ENCODE results near the gene LRRC37B. TPM values are rescaled to one million over a fixed set of nuclear protein-coding genes. Genes with fewer than 3 reads are reported as not detected.
A peak's percentile ranks its signal among the peaks of the same experiment; 100 is the strongest.
"Not testable (repeated sequence)": the region's sequence is repeated elsewhere in the genome, so short reads cannot be mapped to it uniquely, and the experiment has no call there.

LRRC37B gene
- total and polyA plus RNA-seq, 8 donors, result 3.2 to 132 (median 16.3) TPM

- Histone ChIP-seq H3K36me3 (no peaks in the 10 kb centered on the region), H3K9me3 (no peaks in the 10 kb centered on the region), H3K27me3 (no peaks in the 10 kb centered on the region), H3K4me1 (peaks cover 23 to 39% (median 27%) of the 10 kb centered on the region in 4 donors), H3K27ac (no peak overlapping the region), H3K4me3 (no peak overlapping the region)
- TF ChIP-seq POLR2AphosphoS5 (IDR thresholded peaks at IDR 0.05), result no peak
- no peak for TF ChIP-seq CTCF (IDR thresholded peaks at IDR 0.05)
- TF ChIP-seq POLR2A (IDR thresholded peaks at IDR 0.05), result no peak
- no peak for TF ChIP-seq EP300 (IDR thresholded peaks at IDR 0.05)
- intact Hi-C loops (cut with DNase I; ENCODE audit: low total_unique reads), result no loop called here
- WGBS, 5 donors, result 61 to 79% (median 76%) methylated on average over 2 of the region's 2 CpGs
- no peak for DNase-seq
Measured at GRCh38 chr17:32099686-32100085, 92.5 kb downstream of the LRRC37B start.

DNA sequence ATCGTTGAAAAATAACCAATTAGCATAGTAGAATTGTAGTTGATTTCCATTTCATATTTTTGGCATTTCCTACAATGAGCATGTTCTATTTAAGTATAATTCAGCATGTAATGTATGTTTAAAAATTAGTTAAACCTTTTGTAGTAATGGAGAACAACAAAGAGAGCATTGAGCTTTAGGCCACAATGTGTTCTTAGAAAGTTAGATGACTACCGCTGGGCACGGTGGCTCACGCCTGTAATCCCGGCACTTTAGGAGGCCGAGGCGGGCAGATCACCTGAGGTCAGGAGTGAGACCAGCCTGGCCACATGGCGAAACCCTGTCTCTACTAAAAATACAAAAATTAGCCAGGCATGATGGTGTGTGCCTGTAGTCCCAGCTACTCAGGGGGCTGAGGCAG lies 93.1 kb downstream of the LRRC37B start:
- WGBS, 5 donors, result 84 to 92% (median 86%) methylated on average over 8 of the region's 8 CpGs
- DNase-seq; H3K36me3 ChIP-seq; H3K27me3 ChIP-seq; H3K4me3 ChIP-seq; H3K9me3 ChIP-seq; intact Hi-C loops (cut with DNase I; ENCODE audit: low total_unique reads): not testable (repeated sequence)
- H3K4me1 ChIP-seq, result peaks cover 23 to 39% (median 27%) of the 10 kb centered on the region in 4 donors
- H3K27ac ChIP-seq, result peak overlapping the region in 3 of 5 donors; percentile 16 to 53 (median 44)

DNA sequence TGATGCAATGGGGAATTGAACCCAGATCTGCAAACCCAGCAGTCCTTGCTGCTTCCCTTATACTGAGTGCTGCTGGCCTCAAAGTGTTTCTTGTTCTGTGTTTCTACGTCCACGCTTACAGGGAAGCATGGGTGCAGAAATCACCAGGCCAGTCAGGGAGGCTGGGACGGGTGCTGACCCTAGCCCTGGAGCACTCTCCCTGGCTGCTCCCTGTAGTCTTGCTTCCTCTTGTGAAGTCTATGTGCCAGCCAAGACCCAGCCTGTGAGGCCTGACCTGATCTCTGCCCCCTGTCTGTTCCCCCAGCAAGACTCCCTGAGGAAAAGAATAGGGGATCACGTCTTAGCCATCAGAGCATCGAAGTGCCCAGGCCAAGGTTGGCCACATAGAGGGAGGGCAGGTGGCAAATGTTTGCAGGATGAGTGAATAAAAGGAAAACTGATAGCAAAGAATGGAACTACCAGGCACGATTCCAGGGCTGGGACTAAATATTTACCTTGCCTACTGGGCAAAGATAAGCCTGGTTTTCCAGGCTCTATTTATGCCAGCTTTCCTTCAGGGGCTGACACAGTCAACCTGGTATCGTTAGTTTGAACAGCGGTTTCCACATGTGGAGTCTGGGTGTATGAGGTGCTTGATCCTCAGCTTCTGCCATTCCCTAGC lies 93.9 kb downstream of the LRRC37B start:
- H3K36me3 ChIP-seq, result no peaks in the 10 kb centered on the region
- WGBS, 5 donors, result 25 to 53% (median 40%) methylated on average over 8 of the region's 8 CpGs
- no peaks in the 10 kb centered on the region for H3K9me3 ChIP-seq
- no peak for TF ChIP-seq POLR2A (IDR thresholded peaks at IDR 0.05)
- peak in 2 of 3 donors; percentile 60 to 83 for TF ChIP-seq POLR2AphosphoS5 (IDR thresholded peaks at IDR 0.05)
- H3K27ac ChIP-seq, result peak overlapping the region; percentile 25 to 70 (median 51)
- peak; percentile 80 to 87 for DNase-seq
- intact Hi-C loops (cut with DNase I; ENCODE audit: low total_unique reads), result no loop called here
- H3K27me3 ChIP-seq, result no peaks in the 10 kb centered on the region
- H3K4me3 ChIP-seq, result no peak overlapping the region
- H3K4me1 ChIP-seq, result peaks cover 23 to 39% (median 27%) of the 10 kb centered on the region in 4 donors

GRCh38 chr17:32102172-32102571 lies 95.0 kb downstream of the LRRC37B start:
- no peak for DNase-seq
- TF ChIP-seq EP300 (IDR thresholded peaks at IDR 0.05), result no peak
- no peak for TF ChIP-seq POLR2A (IDR thresholded peaks at IDR 0.05)
- no peak for TF ChIP-seq CTCF (IDR thresholded peaks at IDR 0.05)
- 85 to 93% (median 88%) methylated on average over 5 of the region's 5 CpGs for WGBS, 5 donors
- no peaks in the 10 kb centered on the region for H3K9me3 ChIP-seq
- no peaks in the 10 kb centered on the region for H3K36me3 ChIP-seq
- H3K27me3 ChIP-seq, result no peaks in the 10 kb centered on the region
- intact Hi-C loops (cut with DNase I; ENCODE audit: low total_unique reads), result no loop called here
- no peak overlapping the region for H3K4me3 ChIP-seq
- H3K4me1 ChIP-seq, result peaks cover 23 to 39% (median 27%) of the 10 kb centered on the region in 4 donors
- H3K27ac ChIP-seq, result no peak overlapping the region

- Histone ChIP-seq H3K27ac (no peak overlapping the region), H3K4me1 (peaks cover 23 to 39% (median 27%) of the 10 kb centered on the region in 4 donors), H3K4me3 (no peak overlapping the region), H3K36me3 (no peaks in the 10 kb centered on the region), H3K9me3 (no peaks in the 10 kb centered on the region), H3K27me3 (no peaks in the 10 kb centered on the region)
- WGBS, 5 donors, result 75 to 86% (median 78%) methylated on average over 5 of the region's 5 CpGs
- DNase-seq, result no peak
- intact Hi-C loops (cut with DNase I; ENCODE audit: low total_unique reads), result no loop called here
- no peak for TF ChIP-seq EP300 (IDR thresholded peaks at IDR 0.05)
- TF ChIP-seq POLR2AphosphoS5 (IDR thresholded peaks at IDR 0.05), result no peak
- TF ChIP-seq CTCF (IDR thresholded peaks at IDR 0.05), result no peak
- no peak for TF ChIP-seq POLR2A (IDR thresholded peaks at IDR 0.05)
Measured at GRCh38 chr17:32102646-32103186, 95.5 kb downstream of the LRRC37B start.

Small RNAs within 50 kb of the gene (small RNA-seq; reads per million reads assigned to genes)
- gene AC090616.4 (0 reads per million in 4 donors), gene RNA5SP437 (0 reads per million in 4 donors)

Other genes with a start within 250 kb of the LRRC37B start
- 10 to 100 TPM; 22.8 to 61.4 (median 38.4) TPM for gene COPRS, start 148.1 kb upstream of the LRRC37B start, total RNA-seq
- gene COPRS, start 148.1 kb upstream of the LRRC37B start, polyA plus RNA-seq, result 10 to 100 TPM; 52.1 to 57.3 (median 56.0) TPM
- gene UTP6, start 105.7 kb upstream of the LRRC37B start, total RNA-seq, result 10 to 100 TPM in 4 of 5 donors, 1 to 10 TPM in 1; 4.1 to 61.3 (median 35.3) TPM
- gene UTP6, start 105.7 kb upstream of the LRRC37B start, polyA plus RNA-seq, result 10 to 100 TPM; 24.2 to 49.6 (median 30.9) TPM
- 10 to 100 TPM in 3 of 5 donors, 1 to 10 TPM in 2; 5.5 to 53.7 (median 21.7) TPM for gene SUZ12, start 70.4 kb upstream of the LRRC37B start, total RNA-seq
- 10 to 100 TPM in 1 of 3 donors, 1 to 10 TPM in 2; 9.1 to 12.8 (median 9.3) TPM for gene SUZ12, start 70.4 kb upstream of the LRRC37B start, polyA plus RNA-seq
- 100 to 1,000 TPM in 1 of 5 donors, 10 to 100 TPM in 3, 1 to 10 TPM in 1; 7.0 to 219 (median 80.0) TPM for gene RHOT1, start 135.1 kb downstream of the LRRC37B start, total RNA-seq
- 10 to 100 TPM; 28.0 to 41.5 (median 32.5) TPM for gene RHOT1, start 135.1 kb downstream of the LRRC37B start, polyA plus RNA-seq